Dermis microvascular lymphatic vessel endothelial cell (primary cell): ENCODE data around the gene RNF11. TPM values are rescaled to one million over a fixed set of nuclear protein-coding genes. Genes with fewer than 3 reads are reported as not detected.
A peak's percentile ranks its signal among the peaks of the same experiment; 100 is the strongest.
"Not testable (repeated sequence)": the region's sequence is repeated elsewhere in the genome, so short reads cannot be mapped to it uniquely, and the experiment has no call there.

Source experiments
- DNase-seq, 2 donors: peaks; one replicate each; pipeline versions ENCODE4 v3.0.0 to v3.0.0-alpha.2; 2010; ENCODE audit warnings: low read depth in 2 of 2
- total RNA-seq: library from RNA; depleted of rRNA; stranded (reverse); fragments of >200 nt; gene quantifications from 2 replicates; pipeline ENCODE4 v1.2.1, GENCODE V29; 2014

The RNF11 gene, protein sequence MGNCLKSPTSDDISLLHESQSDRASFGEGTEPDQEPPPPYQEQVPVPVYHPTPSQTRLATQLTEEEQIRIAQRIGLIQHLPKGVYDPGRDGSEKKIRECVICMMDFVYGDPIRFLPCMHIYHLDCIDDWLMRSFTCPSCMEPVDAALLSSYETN
- total RNA-seq = 71.2 and 120 TPM in 2 replicates

DNA sequence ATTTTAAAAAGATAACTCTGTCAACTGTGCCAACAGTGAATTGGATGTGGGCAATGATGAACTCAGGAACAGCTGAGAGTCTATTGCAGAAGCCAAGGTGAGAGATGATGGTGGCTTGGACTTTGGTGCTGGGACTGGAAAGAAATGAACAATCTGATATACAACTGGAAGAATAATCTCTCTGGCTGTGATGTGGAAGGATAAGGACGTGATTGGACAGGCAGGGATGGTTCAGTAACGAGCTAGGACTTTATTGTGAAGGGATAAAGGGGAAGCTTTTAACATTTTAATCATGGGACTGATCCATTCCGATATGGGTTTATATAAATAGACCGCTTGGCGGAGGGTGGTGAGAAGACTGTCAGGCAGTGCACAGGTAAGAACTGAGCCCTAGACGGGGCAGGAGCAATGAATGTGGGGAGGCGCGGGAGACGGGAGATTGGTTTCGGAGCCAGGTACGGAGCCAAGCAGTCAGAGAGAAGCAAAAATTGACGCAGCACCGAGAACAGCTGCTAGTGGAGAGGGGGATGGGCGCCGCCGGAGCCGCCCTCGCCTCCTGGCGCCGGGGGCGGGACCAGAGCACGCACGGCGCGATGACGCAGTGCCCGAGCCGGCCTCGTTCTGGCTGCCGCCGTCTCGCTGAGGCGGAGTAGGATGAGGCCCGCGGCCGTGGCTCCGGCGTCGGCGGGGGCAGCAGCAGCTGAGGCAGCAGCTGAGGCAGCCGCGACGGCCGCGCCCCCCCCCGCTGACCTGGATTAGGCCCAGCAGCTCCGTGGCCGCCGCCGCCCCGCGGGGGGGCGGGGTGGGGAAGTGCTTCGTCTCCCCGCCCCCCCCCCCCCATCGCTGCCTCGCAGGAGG is at the start of gene RNF11:
TSS of gene RNF11 (plus strand) at position 601 of the 858 bp plus-strand sequence. CDS start 484 bp downstream, outside the sequence.
- peak; percentile 79 to 92 for DNase-seq

DNA sequence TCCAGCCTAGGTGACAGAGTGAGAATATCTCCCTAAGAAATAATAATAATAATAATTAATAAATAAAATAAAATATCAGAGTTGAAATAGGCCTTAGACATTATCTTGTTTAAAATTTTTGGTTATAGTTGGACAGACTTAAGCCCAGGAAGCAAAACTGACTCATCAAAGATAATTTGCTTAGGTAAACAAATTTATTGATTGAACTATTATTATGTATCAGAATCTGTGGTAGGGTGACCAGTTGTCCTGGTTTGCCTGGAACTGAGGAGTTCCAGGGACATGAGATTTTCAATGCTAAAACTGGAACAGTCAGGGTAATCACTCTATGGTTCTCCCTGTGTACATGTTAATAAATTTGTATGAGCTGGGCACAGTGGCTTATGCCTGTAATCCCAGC is 47.8 kb upstream of the RNF11 start:
- DNase-seq = no peak

DNA sequence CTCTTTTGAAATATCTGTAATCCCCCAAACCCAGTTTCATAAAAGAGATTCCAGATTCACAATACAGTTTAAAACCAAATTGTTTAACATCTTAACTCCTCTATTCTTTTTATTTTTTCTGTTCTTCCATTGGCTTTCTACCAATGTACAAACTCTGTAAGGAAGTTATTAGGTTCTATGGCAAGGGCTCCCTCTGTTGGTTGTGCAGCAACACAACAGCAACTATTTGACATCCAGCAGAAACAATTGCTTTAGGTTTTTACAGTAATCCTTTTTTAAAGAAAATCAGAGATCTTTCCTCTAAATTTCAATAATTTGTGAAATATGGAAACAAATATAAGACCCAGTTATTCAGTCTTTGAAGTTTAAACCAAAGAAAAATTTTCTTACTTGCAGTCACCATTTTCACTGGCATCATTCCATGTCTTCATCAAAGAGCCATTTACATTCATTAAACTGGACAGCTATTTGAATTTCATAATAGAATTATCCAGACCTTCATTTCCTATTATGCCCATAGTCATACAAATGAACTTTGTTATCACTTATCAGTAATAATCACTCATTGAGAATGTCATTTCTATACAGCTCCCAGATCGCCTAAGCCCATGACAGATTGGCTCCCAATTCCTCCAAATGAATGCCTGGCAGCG is 46.5 kb upstream of the RNF11 start:
- peak; percentile 71 to 79 for DNase-seq

DNA sequence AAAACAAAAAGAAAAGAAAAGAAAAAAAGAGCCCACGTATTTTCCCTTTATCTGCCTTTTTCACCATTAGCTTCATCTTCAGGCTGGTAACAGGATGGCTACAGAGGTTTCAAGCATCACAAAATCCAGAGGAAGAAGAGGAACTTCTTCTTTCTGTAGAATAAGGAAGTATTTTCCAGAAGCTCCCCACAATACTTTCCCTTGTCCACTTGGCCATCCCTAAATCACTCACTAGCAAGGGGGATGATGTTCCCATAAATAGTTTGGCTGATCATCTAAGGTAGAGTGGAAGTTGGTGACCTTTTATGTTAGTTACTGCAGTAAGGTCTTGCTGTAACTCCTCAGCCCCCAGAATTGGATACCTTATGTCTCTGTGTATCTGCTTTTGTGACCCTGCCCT is 45.1 kb upstream of the RNF11 start:
- no peak for DNase-seq

DNA sequence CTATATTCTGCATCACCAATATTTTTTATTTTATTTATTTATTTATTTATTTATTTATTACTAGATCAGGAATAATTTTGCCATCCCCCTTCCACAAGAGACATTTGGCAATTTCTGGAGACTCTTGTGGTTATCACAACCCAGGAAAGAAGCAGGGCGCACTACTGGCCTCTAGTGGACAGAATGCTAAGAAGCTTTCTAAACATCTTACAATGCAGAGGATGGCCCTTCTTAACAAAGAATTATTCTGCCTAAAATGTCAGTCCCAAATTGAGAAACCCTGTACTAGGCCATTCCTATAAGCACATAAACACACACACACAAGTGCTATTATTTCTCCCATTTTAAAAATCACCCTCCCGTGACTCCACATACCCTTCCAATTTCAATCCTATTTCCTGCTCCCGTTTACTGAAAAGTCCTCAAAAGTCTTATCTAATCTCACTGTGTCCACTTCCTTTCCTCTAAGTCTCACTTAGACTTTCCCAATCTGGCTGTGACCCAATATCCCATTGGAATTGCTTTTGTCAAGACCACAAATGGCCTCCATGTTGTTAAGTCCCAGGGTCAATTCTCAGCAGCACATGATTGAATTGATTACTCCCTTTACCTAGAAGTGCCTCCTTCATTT is 43.7 kb upstream of the RNF11 start:
- peak in 1 of 2 donors; percentile 65 for DNase-seq

DNA sequence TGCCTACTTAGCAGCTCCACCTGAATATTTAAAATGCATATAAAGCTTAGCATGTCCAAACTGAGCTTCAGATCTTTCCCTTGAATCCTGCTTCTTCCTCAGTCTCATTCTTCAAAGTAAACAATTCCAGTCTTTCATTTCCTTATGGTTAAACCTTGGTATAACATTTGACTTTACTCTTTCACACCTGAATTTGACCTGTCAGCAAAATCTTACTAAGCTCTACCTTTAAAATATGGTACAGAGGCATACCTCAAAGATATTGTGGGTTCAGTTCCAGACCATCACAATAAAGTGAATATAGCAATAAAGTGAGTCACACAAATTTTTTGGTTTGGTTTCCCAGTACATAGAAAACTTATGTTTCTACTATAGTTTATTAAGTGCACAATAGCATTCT is 42.5 kb upstream of the RNF11 start:
- no peak for DNase-seq

DNA sequence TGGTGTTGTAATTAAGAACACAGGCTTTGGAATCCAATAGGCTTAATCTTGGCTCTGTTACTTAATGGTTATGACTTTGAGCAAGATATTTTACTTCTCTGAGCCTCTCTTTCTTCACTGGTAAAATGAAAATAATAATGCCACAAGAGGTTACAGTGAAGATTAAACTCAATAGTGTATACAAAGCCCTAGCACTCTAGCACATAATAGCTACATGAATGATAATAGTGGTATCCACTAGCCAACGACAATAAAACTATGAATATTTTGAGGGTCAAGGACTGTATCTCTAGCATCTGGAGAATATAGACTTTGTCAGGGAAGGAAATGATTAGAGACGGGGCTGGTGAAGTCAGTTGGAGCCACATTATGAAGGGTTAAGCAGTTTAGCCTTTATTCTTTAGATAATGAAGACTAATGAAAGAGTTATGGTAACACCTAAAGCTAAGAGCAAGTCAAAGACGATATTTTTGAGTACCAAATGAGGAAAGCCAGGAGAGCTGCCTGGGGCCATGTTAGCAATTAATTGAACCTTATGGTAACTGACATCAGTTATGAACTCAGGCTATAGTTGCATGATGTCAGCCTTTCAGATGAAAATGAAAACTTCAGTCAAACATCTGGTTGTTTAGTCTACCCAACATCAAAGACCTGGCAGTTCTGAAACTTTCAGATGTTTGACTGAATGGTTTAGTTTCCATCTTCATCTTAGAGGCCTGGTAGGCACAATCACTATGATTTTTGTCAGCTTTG is 32.8 kb upstream of the RNF11 start:
- DNase-seq = no peak

DNA sequence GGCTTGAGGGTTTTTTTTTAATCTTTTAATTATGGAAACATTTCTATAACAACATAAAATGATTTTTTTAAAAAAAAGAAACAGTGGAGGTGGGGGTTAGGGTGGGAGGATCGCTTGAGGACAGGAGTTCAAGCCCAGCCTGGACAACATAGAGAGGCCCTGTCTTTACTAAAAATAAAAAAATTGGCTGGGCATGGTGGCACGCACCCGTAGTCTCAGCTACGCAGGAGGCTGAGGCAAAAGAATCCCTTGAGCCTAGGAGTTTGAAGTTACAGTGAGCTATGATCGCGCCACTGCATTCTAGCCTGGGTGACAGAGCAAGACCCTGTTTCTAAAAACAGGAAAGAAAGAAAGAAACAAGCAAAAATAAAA is 32.2 kb upstream of the RNF11 start:
- DNase-seq = no peak

DNA sequence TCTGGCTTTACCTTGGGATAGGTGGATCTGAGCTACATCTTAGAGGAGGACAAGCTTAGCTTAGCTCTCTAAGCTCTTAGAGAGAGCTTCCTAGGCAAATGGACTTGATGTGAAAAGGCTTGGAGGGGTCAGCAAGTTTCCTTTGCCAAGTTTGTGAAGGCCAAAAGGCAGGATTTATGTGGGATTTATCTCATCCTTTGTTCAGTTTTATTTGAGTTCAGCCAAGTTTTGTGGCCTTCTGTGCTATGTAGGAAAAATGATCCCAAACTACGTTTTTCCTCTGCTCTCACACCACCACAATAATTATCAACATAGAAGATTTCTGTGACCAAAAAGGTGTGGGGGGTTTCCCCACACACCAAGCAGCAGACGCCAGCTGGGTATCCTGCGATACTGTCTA is 26.0 kb upstream of the RNF11 start:
- peak; percentile 24 to 77 for DNase-seq

DNA sequence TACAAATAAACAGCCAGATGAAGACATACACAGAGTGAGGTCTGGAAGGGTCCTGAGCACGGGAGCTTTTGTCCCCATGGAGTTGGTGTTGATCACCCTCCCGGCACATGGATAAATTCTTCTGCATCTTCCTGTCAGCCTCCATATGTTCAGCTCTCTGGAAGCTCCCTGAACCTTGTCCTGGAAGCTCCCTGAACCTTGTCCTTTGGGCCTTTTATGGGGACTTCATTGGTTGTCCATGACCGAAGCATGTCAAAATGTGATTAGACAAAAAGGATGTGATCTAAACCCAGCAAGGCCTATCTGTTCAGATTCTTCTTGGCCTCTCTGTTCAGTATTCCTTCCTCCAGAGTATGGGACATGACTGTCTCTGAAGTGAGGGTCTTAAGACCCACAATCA is 25.4 kb upstream of the RNF11 start:
- DNase-seq = no peak

DNA sequence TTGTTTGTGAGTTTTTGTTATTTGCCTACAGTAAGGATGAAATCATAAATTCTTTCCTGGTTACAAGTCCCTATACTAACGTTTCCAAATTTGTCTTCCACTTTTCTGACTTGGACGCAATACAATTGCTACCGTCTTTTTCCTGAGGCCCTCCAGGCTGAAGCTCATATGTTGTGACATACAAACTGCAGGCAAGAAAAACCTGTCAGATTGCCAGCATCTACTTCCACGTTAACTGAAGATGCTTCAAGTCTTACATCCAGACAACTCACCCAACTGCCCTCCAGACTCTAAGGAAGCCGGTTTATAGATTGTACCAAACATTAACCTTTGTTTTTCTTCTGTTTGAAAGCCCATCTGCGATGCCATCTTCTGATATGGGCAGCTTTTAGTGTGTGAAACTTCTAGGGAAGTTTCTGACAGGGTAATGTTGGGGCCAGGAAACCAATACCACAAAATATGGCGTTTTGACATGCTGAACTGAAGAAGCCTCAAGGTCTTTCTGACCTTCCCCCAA is 21.4 kb upstream of the RNF11 start:
- no peak for DNase-seq

DNA sequence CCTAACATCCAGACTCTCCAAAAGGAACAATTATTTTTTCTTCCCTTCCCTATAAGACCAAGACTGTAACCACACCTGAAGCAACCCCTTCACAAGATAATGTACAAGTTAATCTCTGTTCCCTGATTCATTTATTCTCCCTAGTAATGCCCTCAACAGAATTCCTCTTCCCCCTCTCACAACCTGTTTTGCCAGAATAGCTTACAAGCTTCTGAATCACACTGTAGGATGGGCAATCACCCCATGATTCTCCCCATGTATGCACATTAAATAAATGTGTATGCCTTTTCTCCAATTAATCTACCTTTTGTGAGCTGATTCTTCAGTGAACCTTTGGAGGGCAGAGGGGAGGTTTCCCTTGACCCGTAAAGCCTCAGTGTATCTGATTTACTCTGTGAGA is 20.9 kb upstream of the RNF11 start:
- DNase-seq = no peak

DNA sequence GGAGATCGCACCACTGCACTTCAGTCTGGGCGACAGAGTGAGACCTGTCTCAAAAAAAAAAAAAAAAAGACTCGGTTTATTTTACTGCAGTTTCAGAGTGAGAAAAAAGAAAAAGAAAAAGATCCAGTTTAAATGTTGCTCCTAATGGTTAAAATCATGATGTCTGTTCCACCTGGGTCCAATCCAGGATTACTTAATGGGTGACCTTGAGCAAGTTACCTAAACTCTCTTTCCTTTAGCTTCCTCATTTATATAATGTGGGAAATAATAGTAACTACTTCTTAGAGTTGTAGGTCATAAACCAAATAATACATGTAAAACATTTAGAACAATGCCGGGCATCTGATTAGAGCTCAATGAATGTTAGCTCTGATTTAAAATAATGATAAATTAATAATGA is 19.4 kb upstream of the RNF11 start:
- no peak for DNase-seq

DNA sequence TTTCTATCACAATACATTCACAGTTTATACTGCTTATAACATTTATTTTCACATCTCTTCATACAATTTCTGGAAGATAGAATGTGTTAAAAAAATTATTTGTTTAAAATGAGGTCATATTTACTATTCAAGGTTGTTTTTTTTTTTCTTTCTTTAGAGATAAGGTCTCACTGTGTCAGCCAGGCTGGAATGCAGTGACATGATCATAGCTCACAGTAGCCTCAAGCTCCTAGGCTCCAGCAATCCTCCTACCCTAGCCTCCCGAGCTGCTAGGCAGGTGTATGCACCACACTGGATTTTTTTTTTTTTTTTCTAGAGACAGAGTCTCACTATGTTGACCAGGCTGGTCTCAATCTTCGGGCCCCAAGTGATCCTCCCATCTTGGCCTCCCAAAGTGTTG is 19.0 kb upstream of the RNF11 start:
- no peak for DNase-seq

DNA sequence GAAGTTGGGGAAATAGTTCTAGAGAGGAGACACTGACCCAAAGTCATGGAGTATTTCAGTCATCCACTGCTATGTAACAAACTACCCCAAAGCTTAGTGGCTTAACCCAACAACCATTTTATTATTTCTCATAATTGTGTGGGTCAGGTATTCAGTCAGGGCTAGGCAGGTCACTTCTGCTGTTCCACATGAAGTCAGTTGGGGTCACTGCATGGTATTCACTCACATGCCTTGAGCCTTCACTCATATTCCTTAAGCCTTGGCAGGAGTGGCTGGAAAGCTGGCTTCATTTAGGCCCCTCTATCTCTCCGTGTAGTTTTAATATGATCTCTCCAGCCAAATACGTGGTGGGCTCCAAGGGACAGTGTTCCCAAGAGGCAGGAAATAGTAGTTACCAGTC is 17.5 kb upstream of the RNF11 start:
- no peak for DNase-seq

DNA sequence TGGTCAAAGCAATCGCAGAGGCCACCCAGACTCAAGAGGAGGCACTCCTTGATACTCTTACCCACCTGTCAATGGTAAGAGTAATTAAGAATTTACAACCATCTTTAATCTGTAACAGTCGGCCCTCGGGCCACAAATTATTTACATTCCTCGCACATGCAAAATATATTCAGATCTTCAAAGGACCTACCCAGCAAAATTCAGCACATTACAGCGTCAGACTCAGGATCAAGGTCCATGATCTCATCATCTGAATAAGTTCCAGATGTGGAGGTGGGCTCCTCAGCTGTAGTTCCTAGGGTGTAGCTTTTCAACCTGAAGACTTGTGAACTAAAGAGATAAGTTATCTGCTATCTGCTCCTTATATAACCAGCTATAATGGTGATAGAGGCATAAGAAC is 17.1 kb upstream of the RNF11 start:
- no peak for DNase-seq

DNA sequence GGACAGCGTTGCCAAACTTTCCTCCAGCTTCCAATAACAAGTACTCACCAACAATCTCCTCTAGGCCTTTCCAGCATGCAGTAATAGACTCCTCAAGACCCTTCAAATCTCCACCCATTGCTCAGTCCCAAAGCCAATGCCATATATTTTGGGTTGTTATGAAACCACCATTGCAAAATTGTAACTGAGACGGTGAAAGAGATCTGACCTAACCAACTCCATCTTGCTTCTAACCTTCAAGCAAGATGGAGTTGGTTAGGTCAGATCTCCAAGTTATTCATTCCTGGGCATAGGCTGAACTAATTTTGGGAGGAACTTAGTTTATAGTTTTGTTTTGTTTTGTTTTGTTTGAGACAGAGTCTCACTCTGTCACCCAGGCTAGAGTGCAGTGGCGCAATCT is 14.5 kb upstream of the RNF11 start:
- DNase-seq = not testable (repeated sequence)

DNA sequence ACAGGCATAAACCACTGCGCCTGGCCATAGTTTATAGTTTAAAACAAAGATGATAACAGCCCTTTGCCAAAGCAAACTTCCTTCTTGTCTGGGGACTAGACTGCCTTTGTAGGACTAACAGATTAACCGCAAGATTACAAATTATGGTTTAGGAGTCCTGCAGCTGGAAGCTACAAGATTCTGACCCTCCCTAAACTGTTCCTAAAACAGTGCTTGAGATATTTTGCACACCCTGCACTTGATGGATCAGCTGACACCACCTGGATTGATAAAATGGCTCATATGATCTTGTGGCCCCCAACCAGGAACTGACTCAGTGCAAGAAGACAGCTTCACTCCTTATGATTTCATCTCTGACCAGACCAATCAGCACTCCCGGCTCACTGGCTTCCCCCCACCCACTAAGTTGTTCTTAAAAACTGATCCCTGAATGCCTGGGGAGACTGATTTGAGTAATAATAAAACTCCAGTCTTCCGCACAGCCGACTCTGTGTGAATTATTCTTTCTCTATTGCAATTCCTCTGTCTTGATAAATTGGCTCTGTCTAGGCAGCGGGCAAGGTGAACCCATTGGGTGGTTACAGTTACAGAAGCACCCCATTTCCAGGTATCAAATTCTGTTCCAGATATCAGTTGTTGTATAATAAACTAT is 13.8 kb upstream of the RNF11 start:
- DNase-seq = no peak

DNA sequence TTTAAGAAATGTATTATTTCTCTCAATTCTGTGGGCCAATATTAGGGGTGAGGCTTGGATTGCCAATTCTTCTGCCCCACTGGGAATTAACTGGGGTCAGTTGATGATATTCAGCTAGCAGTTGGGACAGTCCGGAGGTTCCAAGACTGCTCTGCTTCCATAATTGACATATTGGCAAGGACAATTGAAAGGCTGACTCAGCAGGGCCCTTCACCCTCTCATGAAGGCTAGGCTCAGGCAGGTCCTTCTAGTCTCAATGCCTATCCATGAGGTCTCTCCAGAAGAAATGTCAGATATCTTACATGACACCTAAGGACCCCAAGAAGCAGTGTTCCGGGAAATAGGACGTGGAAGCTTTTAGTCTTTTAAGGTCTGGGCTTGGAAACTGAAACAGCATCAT is 13.3 kb upstream of the RNF11 start:
- DNase-seq = no peak

DNA sequence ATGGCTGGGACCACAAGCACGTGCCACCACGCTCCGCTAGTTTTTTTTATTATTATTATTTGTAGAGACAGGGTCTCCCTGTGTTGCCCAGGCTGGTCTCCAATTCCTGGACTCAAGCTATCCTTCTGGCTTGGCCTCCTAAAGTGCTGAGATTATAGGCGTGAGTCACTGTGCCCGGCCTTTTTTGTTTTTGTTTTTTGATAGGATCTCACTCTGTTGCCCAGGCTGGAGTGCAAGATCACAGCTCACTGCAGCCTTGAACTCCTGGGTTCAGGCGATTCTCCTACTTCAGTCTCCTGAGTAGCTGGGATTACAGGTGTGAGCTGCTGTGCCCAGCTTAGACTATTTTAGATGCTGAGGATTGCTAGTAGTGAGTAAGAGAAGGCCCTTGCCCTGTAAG is 11.8 kb upstream of the RNF11 start:
- no peak for DNase-seq
